Measurements from ENCODE around the gene TPO. TPM values are rescaled to one million over a fixed set of nuclear protein-coding genes. Genes with fewer than 3 reads are reported as not detected.

The TPO gene
- total RNA-seq, 2 experiments from 2014 or later, result not detected

DNA sequence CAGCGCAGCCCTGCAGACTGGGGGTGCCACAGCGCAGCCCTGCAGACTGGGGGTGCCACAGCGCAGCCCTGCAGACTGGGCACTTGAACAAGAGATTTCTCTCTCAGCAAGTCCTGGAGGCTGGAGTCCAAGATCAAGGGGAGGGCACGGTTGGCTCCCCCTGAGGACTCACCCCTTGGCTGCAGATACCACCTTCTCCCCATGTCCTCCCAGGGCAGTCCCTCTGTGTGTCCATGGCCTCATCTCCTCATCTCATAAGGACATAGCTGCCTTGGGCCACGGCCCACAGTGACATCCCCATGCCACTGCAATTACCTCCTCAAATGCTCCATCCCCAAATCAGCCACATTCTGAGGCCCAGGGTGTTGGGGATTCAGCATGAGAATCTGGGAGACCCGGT, 98.2 kb downstream of the TPO start:
- CTCF ChIA-PET, result no interaction called here
- no peak for DNase-seq
- Mint-ChIP-seq H3K9me3 (no peaks in the 10 kb centered on the region), H3K27me3 (no peaks in the 10 kb centered on the region), H3K27ac (no peak overlapping the region), H3K4me3 (no peak overlapping the region), H3K4me1 (ENCODE audit: low read depth) (peaks cover 12% of the 10 kb centered on the region), H3K36me3 (ENCODE audit: low read depth) (no peaks in the 10 kb centered on the region)
- POLR2A ChIA-PET, result no interaction called here
- intact Hi-C loops (cut with micrococcal nuclease), result no loop called here
- TF ChIP-seq, protein P1, sequence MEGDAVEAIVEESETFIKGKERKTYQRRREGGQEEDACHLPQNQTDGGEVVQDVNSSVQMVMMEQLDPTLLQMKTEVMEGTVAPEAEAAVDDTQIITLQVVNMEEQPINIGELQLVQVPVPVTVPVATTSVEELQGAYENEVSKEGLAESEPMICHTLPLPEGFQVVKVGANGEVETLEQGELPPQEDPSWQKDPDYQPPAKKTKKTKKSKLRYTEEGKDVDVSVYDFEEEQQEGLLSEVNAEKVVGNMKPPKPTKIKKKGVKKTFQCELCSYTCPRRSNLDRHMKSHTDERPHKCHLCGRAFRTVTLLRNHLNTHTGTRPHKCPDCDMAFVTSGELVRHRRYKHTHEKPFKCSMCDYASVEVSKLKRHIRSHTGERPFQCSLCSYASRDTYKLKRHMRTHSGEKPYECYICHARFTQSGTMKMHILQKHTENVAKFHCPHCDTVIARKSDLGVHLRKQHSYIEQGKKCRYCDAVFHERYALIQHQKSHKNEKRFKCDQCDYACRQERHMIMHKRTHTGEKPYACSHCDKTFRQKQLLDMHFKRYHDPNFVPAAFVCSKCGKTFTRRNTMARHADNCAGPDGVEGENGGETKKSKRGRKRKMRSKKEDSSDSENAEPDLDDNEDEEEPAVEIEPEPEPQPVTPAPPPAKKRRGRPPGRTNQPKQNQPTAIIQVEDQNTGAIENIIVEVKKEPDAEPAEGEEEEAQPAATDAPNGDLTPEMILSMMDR (IDR thresholded peaks at IDR 0.05), result no peak
- ATAC-seq, result no peak

DNA sequence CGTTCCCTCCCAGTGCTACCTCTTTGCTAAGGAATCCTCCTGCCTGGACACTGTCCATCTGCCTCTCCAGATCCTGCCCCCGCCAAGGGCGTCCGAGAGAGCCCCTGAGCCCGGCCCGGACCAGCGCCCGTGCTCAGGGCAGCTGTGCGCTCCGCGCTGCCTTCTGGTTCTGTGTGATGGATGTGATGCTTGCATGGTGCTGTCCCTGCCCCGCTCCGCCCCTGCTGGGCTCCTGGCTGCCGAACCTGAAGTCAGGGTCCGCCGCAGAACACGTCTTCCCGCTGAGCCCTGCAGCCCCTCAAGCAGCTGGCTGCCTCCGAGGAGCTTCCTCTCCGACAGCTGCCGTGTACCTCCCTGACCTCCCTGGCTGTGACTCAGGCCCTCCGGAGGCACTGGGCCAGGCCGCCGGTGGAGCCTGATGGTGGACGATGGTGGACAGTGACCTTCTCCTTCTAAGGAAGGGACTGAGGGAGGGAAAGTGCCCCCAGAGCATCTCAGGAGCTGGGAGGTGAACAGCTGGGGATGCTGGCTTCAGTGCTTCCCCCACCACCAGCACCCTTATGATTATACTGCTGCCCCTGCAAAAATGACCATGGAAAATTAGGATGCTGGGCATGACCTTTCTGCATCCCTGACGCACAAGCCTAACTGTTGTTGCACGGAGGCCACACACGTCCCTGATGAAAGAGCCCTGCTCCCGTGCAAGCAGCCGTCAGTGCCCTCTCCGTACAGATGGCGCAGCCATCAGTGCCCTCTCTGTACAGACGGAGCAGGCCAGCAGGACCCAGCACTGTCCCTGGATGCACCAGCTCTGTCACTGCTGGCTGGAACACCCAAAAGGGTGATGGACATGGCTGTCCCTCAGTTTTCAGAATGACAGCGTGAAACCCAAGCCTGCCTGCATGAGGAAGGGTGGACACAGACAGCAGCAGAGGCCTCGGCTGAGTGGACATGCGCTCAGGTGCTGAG, 99.3 kb downstream of the TPO start:
- Mint-ChIP-seq H3K27ac (no peak overlapping the region), H3K4me1 (ENCODE audit: low read depth) (peaks cover 12% of the 10 kb centered on the region), H3K4me3 (no peak overlapping the region), H3K36me3 (ENCODE audit: low read depth) (no peaks in the 10 kb centered on the region), H3K9me3 (no peaks in the 10 kb centered on the region), H3K27me3 (no peaks in the 10 kb centered on the region)
- intact Hi-C loops (cut with micrococcal nuclease), result no loop called here
- ChIA-PET POLR2A (no interaction called here), CTCF (no interaction called here)
- TF ChIP-seq, protein P1 (IDR thresholded peaks at IDR 0.05), result no peak
- DNase-seq, result no peak
- ATAC-seq, result no peak

DNA sequence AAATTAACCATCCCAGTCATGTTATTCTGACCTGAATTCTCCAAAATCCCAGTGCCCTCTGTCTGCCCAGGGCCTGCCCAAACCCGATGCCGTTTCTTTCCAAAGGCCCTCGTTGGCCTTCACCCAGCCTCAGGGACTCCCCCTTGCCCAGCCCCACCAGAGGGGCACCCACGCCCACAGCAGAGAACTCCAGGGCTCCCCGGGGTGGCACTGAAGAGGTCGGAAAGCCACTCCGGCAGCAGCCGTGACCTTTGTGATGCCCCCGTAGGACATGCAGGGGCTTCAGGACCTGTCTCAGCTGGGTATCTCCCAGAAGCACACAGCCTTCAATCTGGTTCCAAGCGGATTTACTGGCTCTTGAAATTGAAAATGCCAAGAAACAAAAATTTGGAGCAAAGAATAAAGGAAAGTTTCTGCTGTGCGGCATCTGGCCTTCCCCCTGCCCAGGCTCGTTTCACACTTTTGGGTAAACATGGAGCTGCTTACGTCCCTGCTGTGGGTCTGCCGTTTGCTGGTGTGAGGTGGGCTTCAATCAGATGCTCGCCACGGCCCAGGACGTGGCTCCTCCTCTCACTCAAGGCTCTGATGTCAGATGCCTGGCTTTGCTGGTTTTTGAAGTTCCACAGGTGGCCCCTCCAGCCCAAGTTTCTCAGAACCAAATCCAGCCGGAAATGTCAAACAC, 101.3 kb downstream of the TPO start:
- Mint-ChIP-seq H3K27ac (no peak overlapping the region), H3K4me3 (no peak overlapping the region), H3K27me3 (no peaks in the 10 kb centered on the region), H3K4me1 (ENCODE audit: low read depth) (peaks cover 22% of the 10 kb centered on the region), H3K9me3 (no peaks in the 10 kb centered on the region), H3K36me3 (ENCODE audit: low read depth) (no peaks in the 10 kb centered on the region)
- ATAC-seq, result no peak
- POLR2A ChIA-PET, result no interaction called here
- TF ChIP-seq, protein P1 (IDR thresholded peaks at IDR 0.05), result no peak
- CTCF ChIA-PET, result no interaction called here
- intact Hi-C loops (cut with micrococcal nuclease), result no loop called here
- no peak for DNase-seq

DNA sequence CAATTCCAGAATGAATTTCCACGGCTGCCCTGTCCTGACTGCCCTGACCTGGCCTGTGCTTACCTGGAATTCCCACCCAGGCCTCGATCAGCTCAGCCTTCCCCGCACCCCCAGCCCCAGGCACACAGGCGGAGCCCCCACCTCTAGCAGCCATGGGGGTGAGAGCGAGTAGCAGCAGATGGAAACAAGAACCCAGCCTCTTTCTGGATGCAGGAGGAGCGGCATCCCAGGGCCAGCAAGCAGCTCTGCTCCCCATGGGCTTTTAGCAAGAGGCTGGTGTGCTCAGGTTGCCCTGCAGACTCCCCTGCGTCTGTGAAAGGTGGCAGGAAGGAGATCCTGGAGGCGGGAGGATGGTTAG, 101.8 kb downstream of the TPO start:
- TF ChIP-seq, protein P1 (IDR thresholded peaks at IDR 0.05), result no peak
- Mint-ChIP-seq H3K27me3 (no peaks in the 10 kb centered on the region), H3K27ac (no peak overlapping the region), H3K36me3 (ENCODE audit: low read depth) (no peaks in the 10 kb centered on the region), H3K9me3 (no peaks in the 10 kb centered on the region), H3K4me3 (no peak overlapping the region), H3K4me1 (ENCODE audit: low read depth) (peaks cover 17% of the 10 kb centered on the region)
- intact Hi-C loops (cut with micrococcal nuclease), result no loop called here
- CTCF ChIA-PET, result no interaction called here
- no peak for ATAC-seq
- POLR2A ChIA-PET, result no interaction called here
- DNase-seq, result no peak

Data from activated CD8-positive, alpha-beta T cell treated with anti-CD3 and anti-CD28 coated beads for 36 hours (primary cell).